NCI-H526 (cell line): ENCODE results near the gene PDXK.
"Not testable (repeated sequence)": the region's sequence is repeated elsewhere in the genome, so short reads cannot be mapped to it uniquely, and the experiment has no call there.

Experiments
- DNase-seq, 2 experiments: peaks; one replicate each; lab custom pipeline; 2025; lab: John Stamatoyannopoulos, UW

PDXK gene

GRCh38 chr21:43697758-43698643 lies 20.9 kb upstream of the PDXK start:
- DNase-seq: no peak

DNA sequence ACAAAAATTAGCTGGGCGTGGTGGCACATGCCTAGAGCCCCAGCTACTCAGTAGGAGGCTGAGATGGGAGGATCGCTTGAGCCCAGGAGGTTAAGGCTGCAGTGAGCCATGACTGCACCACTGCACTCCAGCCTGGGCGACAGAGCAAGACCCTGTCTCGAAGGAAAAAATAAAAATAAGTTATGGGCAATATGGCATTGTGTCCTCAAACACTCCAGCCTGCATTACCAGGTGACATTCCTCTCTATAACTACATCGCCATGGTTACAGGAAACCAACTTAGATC lies 19.5 kb upstream of the PDXK start:
- DNase-seq: not testable (repeated sequence)

DNA sequence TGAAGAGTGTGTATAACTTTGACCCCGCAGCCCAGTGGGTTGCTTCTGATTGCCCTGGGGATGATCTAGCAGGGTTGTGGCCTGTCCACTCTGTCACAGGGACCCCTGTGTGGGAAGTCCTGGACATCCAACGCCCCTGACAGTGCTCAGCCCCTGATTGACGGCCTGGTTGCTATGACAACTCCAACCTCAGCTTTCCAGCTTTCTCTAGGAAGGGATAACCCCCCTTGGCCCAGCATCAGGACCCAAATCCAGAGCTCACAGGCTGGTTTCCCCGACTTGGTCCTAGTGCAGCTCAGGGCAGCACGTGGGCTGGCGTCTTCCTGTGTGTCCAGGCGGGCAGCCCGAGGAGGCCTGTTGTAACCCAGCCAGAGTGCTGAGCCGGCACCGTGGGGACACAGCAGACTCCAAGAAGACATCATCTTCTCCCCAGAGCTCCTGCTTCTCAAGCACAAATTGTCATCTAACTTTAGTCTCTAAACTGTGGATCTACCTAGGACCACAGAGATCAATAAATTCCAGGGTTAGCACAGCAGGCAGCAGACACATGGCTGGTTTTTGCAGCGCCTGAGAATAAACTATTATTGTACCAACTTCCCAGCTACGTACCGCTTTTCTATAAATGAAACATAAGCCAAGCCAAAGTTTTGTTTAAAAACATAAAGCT lies 18.9 kb upstream of the PDXK start:
- no peak for DNase-seq

- DNase-seq: no peak
Measured at GRCh38 chr21:43701936-43702784, 16.8 kb upstream of the PDXK start.

DNA sequence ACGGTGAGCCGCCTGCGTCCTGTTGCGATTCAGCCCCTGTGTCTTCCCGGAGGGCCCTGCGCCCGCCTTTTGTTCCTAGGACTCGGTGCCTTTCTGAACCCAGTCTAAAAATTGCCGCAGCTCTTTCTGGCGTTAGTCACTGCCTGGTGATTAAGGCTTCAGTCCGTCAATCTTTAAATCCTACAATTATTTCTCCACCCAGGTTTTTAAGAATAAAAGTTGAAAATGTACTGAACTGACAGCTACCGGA lies 16.2 kb upstream of the PDXK start:
- no peak for DNase-seq

DNA sequence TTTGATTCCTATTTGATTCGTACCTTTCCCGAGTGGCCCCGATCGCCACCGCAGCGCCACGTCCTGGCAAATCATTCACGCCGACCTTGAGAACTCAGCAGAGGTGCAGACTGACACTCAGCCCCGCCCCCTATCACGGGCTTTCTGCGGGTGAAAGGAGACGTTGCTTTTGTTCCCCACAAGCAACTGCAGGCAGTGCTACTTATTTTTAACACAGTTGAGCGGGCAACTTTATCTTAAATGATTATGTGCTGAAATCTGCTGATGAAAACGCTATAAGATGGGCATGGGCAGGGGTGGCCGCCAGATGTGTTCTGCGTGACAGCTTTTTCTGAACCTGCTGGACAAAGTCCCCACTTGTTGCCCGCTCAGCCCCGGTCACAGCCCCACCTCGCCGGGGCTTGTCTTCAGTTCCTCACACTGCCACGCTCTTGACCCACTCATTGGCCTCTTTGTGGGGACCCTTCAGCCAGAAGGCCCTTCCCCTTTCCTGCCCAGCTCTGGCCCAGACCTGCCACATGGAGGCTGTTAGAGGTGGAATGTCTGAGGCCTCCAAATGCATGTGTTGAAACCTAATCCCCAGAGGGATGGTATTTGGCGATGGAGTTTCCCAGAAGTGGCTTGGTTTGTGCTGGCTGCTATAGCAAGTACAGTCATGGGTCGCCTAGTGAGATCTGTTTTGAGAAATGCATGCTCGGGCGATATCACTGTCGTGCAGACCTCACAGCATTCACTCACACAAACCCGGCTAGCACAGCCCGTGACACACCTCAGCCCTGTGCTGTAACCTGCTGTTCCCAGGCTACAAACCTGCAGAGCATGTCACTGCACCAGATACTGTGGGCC lies 15.7 kb upstream of the PDXK start:
- DNase-seq: no peak

DNA sequence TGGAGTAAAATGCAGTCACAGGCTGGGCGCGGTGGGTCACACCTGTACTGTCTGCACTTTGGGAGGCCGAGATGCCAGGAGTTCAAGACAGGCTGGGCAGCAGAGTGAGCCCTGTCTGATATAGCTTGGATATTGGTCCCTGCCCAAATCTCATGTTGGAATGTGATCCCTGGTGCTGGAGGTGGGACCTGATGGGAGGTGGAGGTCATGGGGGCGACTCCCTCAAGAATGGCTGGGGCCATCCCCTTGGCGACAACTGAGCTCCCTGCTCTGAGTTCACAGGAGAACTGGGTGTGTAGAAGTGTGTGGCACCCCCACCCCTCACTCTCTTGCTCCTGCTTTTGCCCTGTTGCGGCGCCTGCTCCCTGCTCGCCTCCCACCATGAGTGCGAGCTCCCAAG lies 11.5 kb upstream of the PDXK start:
- DNase-seq: no peak

GRCh38 chr21:43708745-43709381 lies 10.1 kb upstream of the PDXK start:
- DNase-seq: no peak

- peak in 1 of 2 experiments; percentile 32 for DNase-seq
Measured at GRCh38 chr21:43712268-43712942, 6.5 kb upstream of the PDXK start.

DNA sequence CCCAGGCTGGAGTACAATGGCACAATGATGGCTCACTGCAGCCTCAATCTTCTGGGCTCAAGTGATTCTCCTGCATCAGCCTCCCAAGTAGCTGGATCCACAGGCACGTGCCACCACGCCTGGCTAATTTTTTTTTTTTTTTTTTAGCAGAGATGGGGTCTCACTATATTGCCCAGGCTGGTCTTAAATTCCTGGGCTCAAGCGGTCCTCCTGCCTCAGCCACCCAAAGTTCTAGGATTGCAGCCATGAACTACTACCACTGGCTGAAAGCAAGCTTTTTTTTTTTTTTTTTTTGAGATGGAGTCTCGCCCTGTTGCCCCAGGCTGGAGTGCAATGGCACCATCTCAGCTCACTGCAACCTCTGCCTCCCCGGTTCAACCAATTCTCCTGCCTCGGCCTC lies 5.8 kb upstream of the PDXK start:
- not testable (repeated sequence) for DNase-seq

GRCh38 chr21:43716376-43717165 lies 2.4 kb upstream of the PDXK start:
- DNase-seq: no peak

DNA sequence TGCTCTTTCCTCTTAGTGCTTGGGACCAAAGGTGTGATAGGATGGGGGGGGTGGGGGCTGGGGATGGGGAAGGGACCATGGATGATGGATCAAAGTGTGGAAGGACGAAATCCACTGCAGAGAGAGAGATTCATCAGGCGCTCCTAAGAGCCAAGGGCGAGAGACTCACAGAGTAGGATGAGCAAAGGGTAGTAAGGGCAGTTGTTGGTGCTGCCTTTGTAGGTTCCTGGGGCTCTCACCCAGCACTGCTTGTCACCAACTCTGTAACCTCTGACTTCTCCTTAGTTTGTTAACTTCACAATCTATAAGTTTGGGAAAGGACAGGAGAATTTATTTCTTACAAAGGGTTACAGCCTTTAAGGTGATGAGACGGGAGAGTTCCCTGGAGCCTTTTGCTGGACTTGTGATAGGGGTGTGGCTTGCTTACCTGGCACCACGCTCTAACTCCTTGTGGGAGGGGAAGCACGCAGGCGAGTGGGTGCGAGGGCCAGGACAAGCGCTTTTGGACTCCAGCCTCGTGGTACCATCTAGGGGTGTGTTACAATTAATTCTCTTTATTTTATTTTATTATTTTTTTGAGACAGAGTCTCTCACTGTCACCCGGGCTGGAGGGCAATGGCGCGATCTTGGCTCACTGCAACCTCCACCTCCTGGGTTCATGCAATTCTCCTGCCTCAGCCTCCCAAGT lies 1.6 kb upstream of the PDXK start:
- DNase-seq: no peak

DNA sequence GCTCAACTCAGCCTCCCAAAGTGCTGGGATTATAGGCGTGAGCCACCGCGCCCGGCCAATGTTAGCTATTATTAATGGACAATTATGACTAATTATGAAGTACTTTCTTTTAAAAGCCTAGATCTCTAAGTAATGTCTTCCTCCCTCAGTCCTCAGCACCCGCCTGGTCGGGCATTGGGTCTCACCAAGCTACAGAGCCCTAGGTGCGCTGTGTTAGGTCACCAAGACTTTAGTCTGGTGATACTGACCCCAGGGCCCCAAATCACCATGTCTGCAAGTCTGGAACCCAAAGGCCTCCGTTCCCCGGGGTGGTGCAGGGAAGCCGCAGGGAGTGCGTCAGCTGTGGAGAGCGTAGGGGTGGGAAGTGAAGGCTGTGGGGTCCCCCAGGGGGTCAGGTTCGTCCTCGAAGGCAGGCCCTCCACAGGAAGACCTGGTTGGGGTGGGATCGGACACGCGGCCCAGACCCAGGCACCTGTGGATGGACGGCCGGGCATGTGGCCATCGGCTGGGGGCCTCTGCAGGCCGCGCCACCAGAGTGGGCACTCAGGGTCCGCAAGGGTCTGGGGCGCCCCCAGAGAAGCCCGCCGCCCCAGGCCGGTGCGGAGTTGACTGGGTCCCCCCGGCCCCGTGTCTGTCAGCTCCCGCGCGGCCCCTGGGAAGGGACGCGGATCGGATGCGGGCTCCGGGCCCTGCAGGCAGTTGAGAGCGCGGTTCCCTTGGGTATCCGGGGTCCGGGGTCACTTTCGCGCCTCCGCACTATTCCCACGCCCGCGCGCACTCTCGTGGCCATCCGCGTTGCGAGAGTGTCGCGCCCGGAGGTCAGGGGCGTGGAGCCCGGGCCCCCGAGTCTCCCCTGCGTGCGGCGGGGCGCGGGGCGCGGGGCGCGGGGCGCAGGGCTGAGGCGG lies 710 bp upstream of the PDXK start:
- DNase-seq: peak in 1 of 2 experiments; percentile 54

DNA sequence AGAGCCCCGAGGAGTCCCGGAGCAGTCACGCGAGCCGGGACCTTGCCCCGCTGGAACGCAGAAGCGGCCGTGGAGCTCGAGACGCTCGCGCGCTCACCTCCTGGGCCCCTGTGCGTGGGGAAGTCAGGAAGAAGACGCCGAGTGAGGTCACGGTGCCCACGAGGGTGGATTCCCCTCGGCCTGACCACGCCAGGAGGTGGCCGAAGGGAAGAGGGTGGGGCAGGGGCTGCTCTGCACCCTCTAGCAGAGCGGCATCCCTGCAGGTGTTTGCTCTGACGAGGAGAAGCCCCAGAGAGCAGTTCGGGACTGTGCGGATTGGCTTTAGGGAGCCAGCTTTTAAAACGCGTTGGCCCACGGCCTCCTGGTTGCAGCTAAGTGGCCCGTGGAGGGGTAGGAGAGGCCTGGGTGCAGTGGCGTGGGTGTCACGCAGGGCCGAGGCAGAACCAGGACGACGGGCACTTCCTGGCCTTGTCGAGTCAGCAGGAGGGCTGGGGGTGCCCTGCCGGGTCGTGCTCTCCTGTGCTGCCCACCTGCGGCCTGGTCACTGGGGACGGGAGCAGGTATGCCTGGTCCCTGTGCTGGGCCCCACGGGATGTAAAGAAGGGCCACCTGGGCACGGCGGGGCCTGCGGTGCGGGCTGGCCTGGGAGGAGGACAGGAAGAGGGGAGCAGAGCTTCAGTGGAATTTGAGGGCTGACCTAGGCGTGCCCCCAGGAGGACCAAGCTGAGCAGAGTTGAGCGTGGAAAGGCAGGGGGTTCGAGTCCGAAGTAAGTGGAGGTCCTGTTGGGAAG lies 1.0 kb downstream of the PDXK start:
- peak in 1 of 2 experiments; percentile 53 for DNase-seq

GRCh38 chr21:43720539-43721166 lies 1.7 kb downstream of the PDXK start:
- DNase-seq: no peak

GRCh38 chr21:43721206-43721605 lies 2.3 kb downstream of the PDXK start:
- DNase-seq: no peak

DNA sequence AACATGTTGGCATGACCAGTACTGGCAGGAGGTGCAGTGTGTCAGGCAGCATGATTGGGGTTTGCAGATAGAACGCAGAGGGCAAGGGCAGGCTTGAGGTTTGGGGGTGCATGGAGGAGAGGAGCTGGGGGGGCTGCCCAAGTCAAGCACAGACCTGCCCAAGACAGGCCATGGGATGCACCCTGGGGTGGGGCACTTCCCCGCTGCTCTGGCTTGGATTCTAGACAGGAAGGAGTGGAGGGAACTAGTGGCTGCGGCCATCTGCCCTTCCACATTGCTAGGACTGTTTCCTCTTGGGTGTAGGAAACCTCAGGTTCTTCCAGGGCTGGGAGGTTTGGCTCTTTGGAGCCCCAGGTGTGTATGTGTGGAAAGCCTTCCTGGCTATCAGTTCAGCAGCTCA lies 3.0 kb downstream of the PDXK start:
- DNase-seq: no peak
